Endothelial cell of umbilical vein (primary cell): ENCODE results near the gene POLE. TPM values are rescaled to one million over a fixed set of nuclear protein-coding genes. Genes with fewer than 3 reads are reported as not detected.

ENCODE experiments used
- BruUV-seq: library from RNA; stranded (reverse); fragments of 400-500 nt; replicated peaks from 2 replicates; lab custom pipeline; 2021; lab: Mats Ljungman, UMichigan
- CTCF ChIA-PET: fragments of 300-600, 350-600 bp; sonication (Branson Sonifier 250); formaldehyde crosslinking; loops from one replicate; lab custom pipeline; 2021; ENCODE audit warnings: antibody characterized with exemption, inconsistent platforms; lab: Charles Lee
- POLR2A ChIA-PET: fragments of 300-600, 350-600 bp; sonication (Branson Sonifier 250); formaldehyde crosslinking; loops from one replicate; lab custom pipeline; 2021; ENCODE audit warnings: antibody characterized with exemption, inconsistent platforms; lab: Charles Lee
- DNase-seq: peaks from one replicate; pipeline ENCODE4 v3.0.0-alpha.2; 2011; ENCODE audit warnings: low read depth, low spot score
- FAIRE-seq: peaks from 2 replicates; lab custom pipeline; 2011; peaks lifted over from hg19 to GRCh38; lab: Jason Lieb, UNC
- H2AFZ ChIP-seq: 2 replicates; pipeline ENCODE4 v1.6.0; 2012; ENCODE audit warnings: low read depth, low read length, control low read depth, inconsistent platforms
- H3K27ac ChIP-seq: 2 replicates; pipeline ENCODE4 v1.5.1; 2011; ENCODE audit warnings: low read depth, mild to moderate bottlenecking, control low read depth, low read length, moderate library complexity; ENCODE audit not compliant: insufficient read depth
- H3K27me3 ChIP-seq, 2 experiments: 2 replicates each; pipeline versions ENCODE4 v1.6.0 to v1.6.1; 2011; ENCODE audit warnings: low read length in 2 of 2, mixed read lengths in 1 of 2; ENCODE audit not compliant: control insufficient read depth in 2 of 2, insufficient read depth in 2 of 2
- H3K36me3 ChIP-seq, 2 experiments: 2 replicates in 1 of 2; 3 replicates in 1 of 2; pipeline ENCODE4 v1.5.1; 2011; ENCODE audit warnings: low read length in 2 of 2, mild to moderate bottlenecking in 1 of 2, moderate library complexity in 1 of 2; ENCODE audit not compliant: control insufficient read depth in 2 of 2, insufficient read depth in 2 of 2; ENCODE audit errors: extremely low read depth in 1 of 2
- H3K4me1 ChIP-seq: 3 replicates; pipeline ENCODE4 v1.5.1; 2011; ENCODE audit warnings: mild to moderate bottlenecking, low read length; ENCODE audit not compliant: control insufficient read depth, insufficient read depth; ENCODE audit errors: extremely low read depth
- H3K4me2 ChIP-seq: 2 replicates; pipeline ENCODE4 v1.6.1; 2011; ENCODE audit warnings: low read length, control low read depth, mixed read lengths; ENCODE audit not compliant: insufficient read depth
- H3K4me3 ChIP-seq, 3 experiments: fragments of 200-600 bp in 1 of 3; sonication (generic), shearing (Covaris generic) in 1 of 3; replicated peaks in 1 of 3; 2 replicates each; pipeline ENCODE4 v1.5.1; 2011 to 2016; ENCODE audit warnings: control low read depth in 3 of 3, low read length in 3 of 3, mild to moderate bottlenecking in 2 of 3, inconsistent platforms in 1 of 3, low read depth in 1 of 3, moderate library complexity in 1 of 3; ENCODE audit not compliant: insufficient read depth in 1 of 3
- H3K79me2 ChIP-seq: 2 replicates; pipeline ENCODE4 v1.6.0; 2012; ENCODE audit warnings: low read length, inconsistent platforms; ENCODE audit not compliant: control insufficient read depth, insufficient read depth
- H3K9ac ChIP-seq: replicated peaks from 2 replicates; pipeline ENCODE3; 2011; ENCODE audit warnings: low read length, control low read depth; ENCODE audit not compliant: insufficient read depth; ENCODE audit errors: extremely low read depth
- H3K9me1 ChIP-seq: replicated peaks from 3 replicates; pipeline ENCODE4 v1.6.0; 2011; ENCODE audit warnings: mild to moderate bottlenecking, low read length; ENCODE audit not compliant: control insufficient read depth, insufficient read depth; ENCODE audit errors: extremely low read depth
- H3K9me3 ChIP-seq: replicated peaks from 2 replicates; pipeline ENCODE4 v1.5.1; 2012; ENCODE audit warnings: low read length, inconsistent platforms; ENCODE audit not compliant: control insufficient read depth, insufficient read depth
- H4K20me1 ChIP-seq: replicated peaks from 2 replicates; pipeline ENCODE3; 2011; ENCODE audit warnings: mild to moderate bottlenecking, low read length; ENCODE audit not compliant: control insufficient read depth, insufficient read depth; ENCODE audit errors: extremely low read depth
- EZH2 ChIP-seq: IDR thresholded peaks from 2 replicates; pipeline ENCODE4 v1.6.1; 2012; ENCODE audit warnings: borderline replicate concordance, low read depth, mild to moderate bottlenecking, moderate library complexity, low read length, inconsistent platforms; ENCODE audit not compliant: severe bottlenecking
- FOS ChIP-seq: IDR thresholded peaks from 2 replicates; pipeline ENCODE4 v1.6.1; 2011; ENCODE audit warnings: mild to moderate bottlenecking, low read length, moderate library complexity, borderline replicate concordance; ENCODE audit not compliant: insufficient read depth
- GATA2 ChIP-seq: IDR thresholded peaks from 2 replicates; pipeline ENCODE4 v1.7.0; 2011; ENCODE audit warnings: low read depth, mild to moderate bottlenecking, moderate library complexity, mixed read lengths, low read length; ENCODE audit not compliant: insufficient read length, insufficient read depth
- JUN ChIP-seq: IDR thresholded peaks from 2 replicates; pipeline ENCODE4 v1.6.1; 2011; ENCODE audit warnings: borderline replicate concordance, low read depth; ENCODE audit not compliant: insufficient read length, insufficient read depth
- MYC ChIP-seq: IDR thresholded peaks from one replicate; pipeline ENCODE4 v1.6.1; 2011; ENCODE audit warnings: mild to moderate bottlenecking, low read depth, low read length
- POLR2A ChIP-seq: IDR thresholded peaks from 2 replicates; pipeline ENCODE4 v1.6.1; 2012; ENCODE audit warnings: low read depth, mild to moderate bottlenecking, control low read depth, low read length
- POLR2AphosphoS5 ChIP-seq: IDR thresholded peaks from 2 replicates; pipeline ENCODE4 v1.6.1; 2012; ENCODE audit warnings: low read depth, mild to moderate bottlenecking, control low read depth, low read length, moderate library complexity; ENCODE audit not compliant: insufficient read depth
- dilution Hi-C: fragments of 300-500 bp; cut with MboI; formaldehyde crosslinking; loops from one replicate; pipeline ENCODE4 v1.15.0; 2019; ENCODE audit warnings: low sequenced_read_pairs; ENCODE audit not compliant: extremely low pct_ligation_motif_present
- intact Hi-C: fragments of 100-400 bp; cut with micrococcal nuclease; formaldehyde crosslinking; loops from one replicate; pipeline ENCODE4 v1.10.0; 2022
- polyA plus RNA-seq, 4 experiments: library from polyadenylated mRNA; depleted of rRNA in 3 of 4; stranded (reverse) in 3 of 4; unstranded in 1 of 4; fragments of >200 nt; gene quantifications; 2 replicates each; pipeline versions ENCODE4 v1.2.1 to v1.2.3, GENCODE V29; 2011 to 2012; ENCODE audit warnings: missing spikeins in 1 of 4
- total RNA-seq: library from RNA; stranded (reverse); gene quantifications from 2 replicates; pipeline ENCODE4 v1.2.3, GENCODE V29; 2021
- TF ChIP-seq, protein P1 (sequence below), 2 donors: IDR thresholded peaks; 1 replicate in 1 of 2; 2 replicates in 1 of 2; pipeline ENCODE4 v1.5.1; 2011; ENCODE audit warnings: low read length in 2 of 2, mild to moderate bottlenecking in 2 of 2, moderate library complexity in 2 of 2, control low read depth in 1 of 2, inconsistent platforms in 1 of 2, low read depth in 1 of 2; ENCODE audit not compliant: insufficient read depth in 1 of 2; ENCODE audit errors: extremely low read depth in 1 of 2
- TF ChIP-seq, protein P2 (sequence below): IDR thresholded peaks from 2 replicates; pipeline ENCODE4 v1.6.1; 2011; ENCODE audit not compliant: insufficient read depth, insufficient read length

Gene POLE
- total and polyA plus RNA-seq, 2 donors (not counting 3 experiments of a cell fraction or from before 2014, with no cell fraction given), result 22.9 to 82.7 TPM

DNA sequence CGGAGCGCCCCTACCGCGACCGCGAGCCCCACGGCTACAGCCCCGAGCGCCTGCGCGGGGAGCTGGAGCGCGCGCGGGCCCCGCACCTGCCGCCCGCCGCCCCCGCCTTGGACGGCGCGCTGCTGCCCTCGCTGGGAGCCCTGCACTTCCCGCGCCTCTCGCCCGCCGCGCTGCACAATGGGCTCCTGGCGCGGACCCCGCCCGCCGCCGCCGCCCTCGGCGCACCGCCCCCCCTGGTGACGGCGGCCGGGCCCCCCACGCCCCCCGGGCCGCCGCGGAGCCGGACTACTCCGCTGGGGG lies 103.8 kb downstream of the POLE start:
- TF ChIP-seq, protein P1, sequence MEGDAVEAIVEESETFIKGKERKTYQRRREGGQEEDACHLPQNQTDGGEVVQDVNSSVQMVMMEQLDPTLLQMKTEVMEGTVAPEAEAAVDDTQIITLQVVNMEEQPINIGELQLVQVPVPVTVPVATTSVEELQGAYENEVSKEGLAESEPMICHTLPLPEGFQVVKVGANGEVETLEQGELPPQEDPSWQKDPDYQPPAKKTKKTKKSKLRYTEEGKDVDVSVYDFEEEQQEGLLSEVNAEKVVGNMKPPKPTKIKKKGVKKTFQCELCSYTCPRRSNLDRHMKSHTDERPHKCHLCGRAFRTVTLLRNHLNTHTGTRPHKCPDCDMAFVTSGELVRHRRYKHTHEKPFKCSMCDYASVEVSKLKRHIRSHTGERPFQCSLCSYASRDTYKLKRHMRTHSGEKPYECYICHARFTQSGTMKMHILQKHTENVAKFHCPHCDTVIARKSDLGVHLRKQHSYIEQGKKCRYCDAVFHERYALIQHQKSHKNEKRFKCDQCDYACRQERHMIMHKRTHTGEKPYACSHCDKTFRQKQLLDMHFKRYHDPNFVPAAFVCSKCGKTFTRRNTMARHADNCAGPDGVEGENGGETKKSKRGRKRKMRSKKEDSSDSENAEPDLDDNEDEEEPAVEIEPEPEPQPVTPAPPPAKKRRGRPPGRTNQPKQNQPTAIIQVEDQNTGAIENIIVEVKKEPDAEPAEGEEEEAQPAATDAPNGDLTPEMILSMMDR (IDR thresholded peaks at IDR 0.05; ENCODE audit: extremely low read depth in 1 of 2, insufficient read depth in 1 of 2, low read depth in 1 of 2, low read length in 2 of 2), result no peak
- TF ChIP-seq POLR2AphosphoS5 (no peak), GATA2 (no peak), MYC (no peak), POLR2A (no peak), JUN (no peak), EZH2 (no peak), FOS (no peak)
- TF ChIP-seq, protein P2, sequence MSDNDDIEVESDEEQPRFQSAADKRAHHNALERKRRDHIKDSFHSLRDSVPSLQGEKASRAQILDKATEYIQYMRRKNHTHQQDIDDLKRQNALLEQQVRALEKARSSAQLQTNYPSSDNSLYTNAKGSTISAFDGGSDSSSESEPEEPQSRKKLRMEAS, result no peak
- H3K9me1 ChIP-seq, result no peaks in the 10 kb centered on the region
- H3K9me3 ChIP-seq, result no peaks in the 10 kb centered on the region
- DNase-seq, result no peak
- H3K27me3 ChIP-seq, result peaks cover 0 to 5% of the 10 kb centered on the region in 2 experiments
- no peaks in the 10 kb centered on the region for H4K20me1 ChIP-seq
- H3K79me2 ChIP-seq, result no peaks in the 10 kb centered on the region
- dilution Hi-C loops, result no loop called here
- H3K4me3 ChIP-seq, result no peak overlapping the region
- intact Hi-C loops, result no loop called here
- no peaks in the 10 kb centered on the region for H3K4me1 ChIP-seq
- H3K4me2 ChIP-seq, result no peak overlapping the region
- ChIA-PET POLR2A (no interaction called here), CTCF (no interaction called here)
- no peak overlapping the region for H3K27ac ChIP-seq
- BruUV-seq, result no TSS peak
- no peak overlapping the region for H3K9ac ChIP-seq
- FAIRE-seq, result no peak
- H3K36me3 ChIP-seq, result peaks cover 0 to 5% of the 10 kb centered on the region in 2 experiments
- no peak overlapping the region for H2AFZ ChIP-seq
